SK-N-SH (cell line): ENCODE results near the gene ZDHHC11B. TPM values are rescaled to one million over a fixed set of nuclear protein-coding genes. Genes with fewer than 3 reads are reported as not detected.

Experiments
- CTCF ChIA-PET: fragments of 300-600, 350-600 bp; formaldehyde crosslinking; extraction: SDS; loops from one replicate; lab custom pipeline; 2021; lab: Yijun Ruan, JAX
- POLR2A ChIA-PET: fragments of 350-600 bp; sonication (Branson Sonifier 250); formaldehyde crosslinking; extraction: SDS; loops from one replicate; lab custom pipeline; 2020; ENCODE audit warnings: antibody characterized with exemption, inconsistent platforms; lab: Yijun Ruan, JAX
- DNase-seq: peaks from one replicate; pipeline ENCODE4 v3.0.0; 2012
- H2AFZ ChIP-seq: fragments of 200-600 bp; sonication (generic); 2 replicates; pipeline ENCODE4 v1.8.1; 2016; ENCODE audit warnings: antibody characterized with exemption, mild to moderate bottlenecking, low read depth
- H3F3A ChIP-seq: fragments of 200-600 bp; sonication (generic); replicated peaks from 2 replicates; pipeline ENCODE3; 2016; ENCODE audit warnings: antibody characterized with exemption, mild to moderate bottlenecking; ENCODE audit not compliant: insufficient read depth
- H3K27ac ChIP-seq, 2 experiments: fragments of 200-500 bp in 1 of 2; fragments of 200-600 bp in 1 of 2; sonication (Bioruptor generic) in 1 of 2; sonication (generic), shearing (Covaris generic) in 1 of 2; 2 replicates each; pipeline versions ENCODE4 v1.5.1 to v1.6.1; 2014 to 2016; ENCODE audit warnings: low read depth in 2 of 2, inconsistent platforms in 1 of 2, low read length in 1 of 2, mild to moderate bottlenecking in 1 of 2, mixed read lengths in 1 of 2
- H3K27me3 ChIP-seq: fragments of 200-600 bp; sonication (generic), shearing (Covaris generic); 2 replicates; pipeline ENCODE4 v1.6.1; 2016; ENCODE audit warnings: mixed run types; ENCODE audit not compliant: insufficient read depth
- H3K36me3 ChIP-seq, 2 experiments: fragments of 200-500 bp in 1 of 2; fragments of 200-600 bp in 1 of 2; sonication (Bioruptor generic) in 1 of 2; sonication (generic) in 1 of 2; replicated peaks in 1 of 2; 2 replicates each; pipeline versions ENCODE3 to v1.5.1; 2014 to 2016; ENCODE audit warnings: low read length in 1 of 2, mild to moderate bottlenecking in 1 of 2; ENCODE audit not compliant: insufficient read depth in 2 of 2, control insufficient read depth in 1 of 2
- H3K4me1 ChIP-seq, 2 experiments: fragments of 200-500 bp in 1 of 2; fragments of 200-600 bp in 1 of 2; sonication (Bioruptor generic) in 1 of 2; sonication (generic), shearing (Covaris generic) in 1 of 2; 2 replicates each; pipeline versions ENCODE4 v1.5.1 to v1.6.1; 2014 to 2016; ENCODE audit warnings: low read depth in 1 of 2, low read length in 1 of 2, mixed run types in 1 of 2; ENCODE audit not compliant: insufficient read depth in 2 of 2, control insufficient read depth in 1 of 2
- H3K4me2 ChIP-seq: fragments of 200-600 bp; sonication (generic), shearing (Covaris generic); 2 replicates; pipeline ENCODE4 v1.6.1; 2017; ENCODE audit warnings: mixed run types
- H3K4me3 ChIP-seq, 2 experiments: fragments of 200-500 bp in 1 of 2; fragments of 200-600 bp in 1 of 2; sonication (Bioruptor generic) in 1 of 2; sonication (generic), shearing (Covaris generic) in 1 of 2; 2 replicates each; pipeline versions ENCODE4 v1.5.1 to v1.8.1; 2014 to 2016; ENCODE audit warnings: low read depth in 2 of 2, inconsistent platforms in 1 of 2, low read length in 1 of 2, mild to moderate bottlenecking in 1 of 2, mixed read lengths in 1 of 2, moderate library complexity in 1 of 2
- H3K79me2 ChIP-seq: fragments of 200-600 bp; sonication (generic); 2 replicates; pipeline ENCODE4 v1.8.1; 2017; ENCODE audit warnings: mild to moderate bottlenecking; ENCODE audit not compliant: insufficient read depth
- H3K9ac ChIP-seq: fragments of 200-600 bp; sonication (generic); 2 replicates; pipeline ENCODE4 v1.6.1; 2017; ENCODE audit warnings: mixed run types
- H3K9me2 ChIP-seq: fragments of 200-600 bp; sonication (generic); 2 replicates; pipeline ENCODE4 v1.6.1; 2017; ENCODE audit warnings: mixed run types
- H3K9me3 ChIP-seq: fragments of 200-600 bp; sonication (generic); 2 replicates; pipeline ENCODE4 v1.6.1; 2017; ENCODE audit warnings: mixed run types, mild to moderate bottlenecking, moderate library complexity
- H4K20me1 ChIP-seq: fragments of 200-600 bp; sonication (generic); 2 replicates; pipeline ENCODE4 v1.6.1; 2017; ENCODE audit warnings: mild to moderate bottlenecking, mixed run types; ENCODE audit not compliant: insufficient read depth
- EP300 ChIP-seq, 2 experiments: IDR thresholded peaks; 2 replicates each; pipeline versions ENCODE4 v1.4.0 to v1.6.1; 2012; ENCODE audit warnings: borderline replicate concordance in 1 of 2, low read depth in 1 of 2, low read length in 1 of 2
- EZH2phosphoT487 ChIP-seq: fragments of 200-600 bp; sonication (generic); IDR thresholded peaks from 2 replicates; pipeline ENCODE4 v1.6.1; 2017; ENCODE audit warnings: low read depth, mixed run types, mild to moderate bottlenecking, antibody characterized with exemption, moderate library complexity, borderline replicate concordance
- FOSL2 ChIP-seq: IDR thresholded peaks from 2 replicates; pipeline ENCODE4 v1.4.0; 2012; ENCODE audit warnings: low read depth, mild to moderate bottlenecking, moderate library complexity, borderline replicate concordance
- MXI1 ChIP-seq: IDR thresholded peaks from 2 replicates; pipeline ENCODE4 v1.6.1; 2012; ENCODE audit warnings: mild to moderate bottlenecking, low read depth, low read length, improper control_type of control experiment
- NFIC ChIP-seq: IDR thresholded peaks from 2 replicates; pipeline ENCODE4 v1.4.0; 2012; ENCODE audit warnings: borderline replicate concordance
- POLR2AphosphoS5 ChIP-seq: IDR thresholded peaks from 2 replicates; pipeline ENCODE4 v1.6.1; 2012; ENCODE audit warnings: low read depth, low read length
- RAD21 ChIP-seq: IDR thresholded peaks from 2 replicates; pipeline ENCODE4 v1.6.1; 2012; ENCODE audit warnings: mild to moderate bottlenecking, low read length
- RCOR1 ChIP-seq: fragments of 150-350 bp; IDR thresholded peaks from 2 replicates; pipeline ENCODE4 v1.6.1; 2017; ENCODE audit warnings: antibody characterized with exemption, low read length
- RFX5 ChIP-seq: IDR thresholded peaks from 2 replicates; pipeline ENCODE4 v1.6.1; 2012; ENCODE audit warnings: mild to moderate bottlenecking, improper control_type of control experiment, low read length
- TEAD4 ChIP-seq: IDR thresholded peaks from 2 replicates; pipeline ENCODE4 v1.4.0; 2012; ENCODE audit warnings: mild to moderate bottlenecking, borderline replicate concordance; ENCODE audit not compliant: insufficient read depth
- USF1 ChIP-seq: IDR thresholded peaks from 2 replicates; pipeline ENCODE4 v1.4.0; 2012; ENCODE audit warnings: low read depth, borderline replicate concordance
- YY1 ChIP-seq: IDR thresholded peaks from 2 replicates; pipeline ENCODE4 v1.4.0; 2012; ENCODE audit warnings: low read depth, mild to moderate bottlenecking
- WGBS: methylation state at CpG from one replicate; pipeline ENCODE4 v1.1.6; 2017; ENCODE audit warnings: low lambda C conversion rate; 5-methylcytosine and 5-hydroxymethylcytosine counted together
- polyA plus RNA-seq, 3 experiments: library from polyadenylated mRNA; depleted of rRNA; stranded (reverse); fragments of >200 nt; gene quantifications; 2 replicates each; pipeline ENCODE4 v1.2.3, GENCODE V29; 2012
- TF ChIP-seq, protein P1 (sequence below): fragments of 200-600 bp; sonication (generic); IDR thresholded peaks from 2 replicates; pipeline ENCODE4 v1.6.1; 2017; ENCODE audit warnings: antibody characterized with exemption, mild to moderate bottlenecking, moderate library complexity
- TF ChIP-seq, protein P2 (sequence below): fragments of 150-350 bp; IDR thresholded peaks from 2 replicates; pipeline ENCODE4 v1.6.1; 2016; ENCODE audit warnings: mild to moderate bottlenecking, low read depth, low read length

ZDHHC11B gene
- polyA plus RNA-seq, 1 of the 3 experiments (the other 2 are of a cell fraction) = not detected

DNA sequence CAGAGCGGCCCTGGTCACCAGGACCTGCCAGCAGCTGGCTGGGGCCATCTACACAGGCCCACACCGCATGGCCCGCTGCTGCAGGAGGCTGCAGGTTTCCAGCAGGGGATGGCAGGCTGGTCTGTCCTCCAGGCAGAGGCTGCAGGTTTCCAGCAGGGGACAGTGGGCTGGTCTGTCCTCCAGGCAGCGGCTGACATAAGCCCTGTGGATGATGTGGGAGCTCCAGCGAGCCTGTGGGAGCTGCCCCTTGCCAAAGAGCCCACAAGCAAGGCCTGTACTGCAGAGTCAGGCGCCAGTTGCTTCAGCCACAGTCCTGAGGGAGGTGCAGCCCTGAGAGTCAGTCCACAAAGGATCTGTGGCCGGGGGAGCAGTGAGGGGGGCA lies 109.9 kb downstream of the ZDHHC11B start:
- no peaks in the 10 kb centered on the region for H3K9me3 ChIP-seq
- no peak overlapping the region for H3K4me2 ChIP-seq
- DNase-seq = no peak
- no CpG with 5 or more reads among the region's 7 CpGs for WGBS
- H3K4me3 ChIP-seq = no peak overlapping the region
- peaks cover 12 to 23% of the 10 kb centered on the region in 2 experiments; a peak in 2 of 4 replicates for H3K4me1 ChIP-seq
- POLR2A ChIA-PET = no interaction called here
- CTCF ChIA-PET = interaction anchor here (7.2 kb wide), 1 partner anchor 229 kb away, joined by 88 read pairs; no protein-coding TSS in a partner anchor
- H3F3A ChIP-seq = no peaks in the 10 kb centered on the region
- H3K9me2 ChIP-seq = no peaks in the 10 kb centered on the region
- H3K27ac ChIP-seq = no peak overlapping the region
- TF ChIP-seq FOSL2 = no peak
- TF ChIP-seq YY1 = no peak
- no peak for TF ChIP-seq POLR2AphosphoS5
- no peak for TF ChIP-seq EZH2phosphoT487
- no peak for TF ChIP-seq USF1
- TF ChIP-seq TEAD4 = no peak
- no peak for TF ChIP-seq RAD21
- TF ChIP-seq, protein P1, sequence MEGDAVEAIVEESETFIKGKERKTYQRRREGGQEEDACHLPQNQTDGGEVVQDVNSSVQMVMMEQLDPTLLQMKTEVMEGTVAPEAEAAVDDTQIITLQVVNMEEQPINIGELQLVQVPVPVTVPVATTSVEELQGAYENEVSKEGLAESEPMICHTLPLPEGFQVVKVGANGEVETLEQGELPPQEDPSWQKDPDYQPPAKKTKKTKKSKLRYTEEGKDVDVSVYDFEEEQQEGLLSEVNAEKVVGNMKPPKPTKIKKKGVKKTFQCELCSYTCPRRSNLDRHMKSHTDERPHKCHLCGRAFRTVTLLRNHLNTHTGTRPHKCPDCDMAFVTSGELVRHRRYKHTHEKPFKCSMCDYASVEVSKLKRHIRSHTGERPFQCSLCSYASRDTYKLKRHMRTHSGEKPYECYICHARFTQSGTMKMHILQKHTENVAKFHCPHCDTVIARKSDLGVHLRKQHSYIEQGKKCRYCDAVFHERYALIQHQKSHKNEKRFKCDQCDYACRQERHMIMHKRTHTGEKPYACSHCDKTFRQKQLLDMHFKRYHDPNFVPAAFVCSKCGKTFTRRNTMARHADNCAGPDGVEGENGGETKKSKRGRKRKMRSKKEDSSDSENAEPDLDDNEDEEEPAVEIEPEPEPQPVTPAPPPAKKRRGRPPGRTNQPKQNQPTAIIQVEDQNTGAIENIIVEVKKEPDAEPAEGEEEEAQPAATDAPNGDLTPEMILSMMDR = no peak
- no peak for TF ChIP-seq RCOR1
- no peak for TF ChIP-seq RFX5
- TF ChIP-seq NFIC = no peak
- no peak for TF ChIP-seq EP300 (IDR thresholded peaks at IDR 0.05; ENCODE audit: borderline replicate concordance in 1 of 2, low read depth in 1 of 2, low read length in 1 of 2)
- TF ChIP-seq, protein P2, sequence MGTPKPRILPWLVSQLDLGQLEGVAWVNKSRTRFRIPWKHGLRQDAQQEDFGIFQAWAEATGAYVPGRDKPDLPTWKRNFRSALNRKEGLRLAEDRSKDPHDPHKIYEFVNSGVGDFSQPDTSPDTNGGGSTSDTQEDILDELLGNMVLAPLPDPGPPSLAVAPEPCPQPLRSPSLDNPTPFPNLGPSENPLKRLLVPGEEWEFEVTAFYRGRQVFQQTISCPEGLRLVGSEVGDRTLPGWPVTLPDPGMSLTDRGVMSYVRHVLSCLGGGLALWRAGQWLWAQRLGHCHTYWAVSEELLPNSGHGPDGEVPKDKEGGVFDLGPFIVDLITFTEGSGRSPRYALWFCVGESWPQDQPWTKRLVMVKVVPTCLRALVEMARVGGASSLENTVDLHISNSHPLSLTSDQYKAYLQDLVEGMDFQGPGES = no peak
- TF ChIP-seq MXI1 = no peak
- no peak overlapping the region for H2AFZ ChIP-seq
- no peak overlapping the region for H3K9ac ChIP-seq
- H3K27me3 ChIP-seq = no peaks in the 10 kb centered on the region
- H4K20me1 ChIP-seq = 0 out of 2 replicates have a peak, but pooled peaks cover 3% of the 10 kb centered on the region
- no peaks in the 10 kb centered on the region for H3K79me2 ChIP-seq
- no peaks in the 10 kb centered on the region for H3K36me3 ChIP-seq
